ENCODE measurements around the gene CDNF.

The CDNF gene

GRCh38 chr10:14784459-14785055 lies 53.3 kb downstream of the CDNF start:
- no peak for DNase-seq

- no peak for DNase-seq
Observed at GRCh38 chr10:14782691-14783363, 55.0 kb downstream of the CDNF start.

GRCh38 chr10:14781763-14782162 lies 56.1 kb downstream of the CDNF start:
- DNase-seq: no peak

- DNase-seq: no peak
Observed at GRCh38 chr10:14779001-14779651, 58.7 kb downstream of the CDNF start.

- no peak for DNase-seq
Observed at GRCh38 chr10:14776546-14776945, 61.3 kb downstream of the CDNF start.

- DNase-seq: no peak
Observed at GRCh38 chr10:14775656-14776055, 62.2 kb downstream of the CDNF start.

- no peak for DNase-seq
Observed at GRCh38 chr10:14774797-14775196, 63.0 kb downstream of the CDNF start, which contains the start of gene FAM107B. Gene FAM107B (minus strand): TSS chr10:14774897. CDS start chr10:14774663, 234 bp downstream.

GRCh38 chr10:14774214-14774580 lies 63.6 kb downstream of the CDNF start:
- DNase-seq: no peak

- DNase-seq: no peak
Observed at GRCh38 chr10:14773551-14774213, 64.2 kb downstream of the CDNF start.

GRCh38 chr10:14772399-14772798 lies 65.4 kb downstream of the CDNF start:
- DNase-seq: no peak

- no peak for DNase-seq
Observed at GRCh38 chr10:14770927-14771326, 66.9 kb downstream of the CDNF start.
